HEK293 (cell line): ENCODE measurements around the gene RCOR1.

ENCODE experiments used
- CTCF ChIA-PET: fragments of 350-600 bp; formaldehyde crosslinking; extraction: SDS; loops from one replicate; lab custom pipeline; 2021; ENCODE audit warnings: antibody characterized with exemption; lab: Yijun Ruan, JAX
- POLR2A ChIA-PET: fragments of 300-600 bp; formaldehyde crosslinking; extraction: SDS; loops from one replicate; lab custom pipeline; 2020; ENCODE audit warnings: antibody characterized with exemption, inconsistent platforms; lab: Yijun Ruan, JAX
- H3K27ac ChIP-seq: fragments of 200-500 bp; sonication (Bioruptor generic); 2 replicates; pipeline ENCODE4 v1.5.1; 2014; ENCODE audit warnings: low read depth, low read length, control low read depth, inconsistent platforms; ENCODE audit errors: extremely low read depth
- H3K36me3 ChIP-seq, 2 experiments: fragments of 200-500 bp in 1 of 2; sonication (Bioruptor generic) in 1 of 2; 1 replicate in 1 of 2; 2 replicates in 1 of 2; pipeline ENCODE4 v1.5.1; 2014 to 2017; ENCODE audit warnings: inconsistent platforms in 2 of 2, low read length in 2 of 2; ENCODE audit not compliant: control insufficient read depth in 2 of 2, insufficient read depth in 1 of 2
- H3K4me1 ChIP-seq: fragments of 200-500 bp; sonication (Bioruptor generic); 2 replicates; pipeline ENCODE4 v1.5.1; 2014; ENCODE audit warnings: mild to moderate bottlenecking, low read length, inconsistent platforms; ENCODE audit not compliant: control insufficient read depth, insufficient read depth
- H3K4me3 ChIP-seq: 2 replicates; pipeline ENCODE4 v1.5.1; 2011; ENCODE audit warnings: low read depth, mild to moderate bottlenecking, control low read depth, low read length, moderate library complexity
- H3K9me3 ChIP-seq: fragments of 200-500 bp; sonication (Bioruptor generic); 2 replicates; pipeline ENCODE4 v1.5.1; 2014; ENCODE audit warnings: low read depth, low read length, inconsistent platforms; ENCODE audit not compliant: control insufficient read depth, insufficient read depth
- EGR2 ChIP-seq: fragments of 450-650 bp; formaldehyde crosslinking; IDR thresholded peaks from 2 replicates; pipeline ENCODE4 v1.5.1; 2016; ENCODE audit warnings: low read depth, missing biosample characterization, missing genetic modification characterization
- OSR2 ChIP-seq: fragments of 450-650 bp; formaldehyde crosslinking; IDR thresholded peaks from 2 replicates; pipeline ENCODE4 v1.5.1; 2016; ENCODE audit warnings: missing biosample characterization, missing genetic modification characterization
- ZFP69B ChIP-seq: fragments of 450-650 bp; formaldehyde crosslinking; IDR thresholded peaks from 2 replicates; pipeline ENCODE4 v1.5.1; 2016; ENCODE audit warnings: missing biosample characterization, missing genetic modification characterization
- ZNF10 ChIP-seq: fragments of 450-650 bp; formaldehyde crosslinking; IDR thresholded peaks from 2 replicates; pipeline ENCODE4 v1.5.1; 2017; ENCODE audit warnings: missing biosample characterization, missing genetic modification characterization
- ZNF121 ChIP-seq: fragments of 450-650 bp; formaldehyde crosslinking; IDR thresholded peaks from 2 replicates; pipeline ENCODE4 v1.5.1; 2016; ENCODE audit warnings: missing biosample characterization, missing genetic modification characterization
- ZNF394 ChIP-seq: fragments of 450-650 bp; formaldehyde crosslinking; IDR thresholded peaks from 2 replicates; pipeline ENCODE4 v1.5.1; 2016; ENCODE audit warnings: missing biosample characterization, missing genetic modification characterization, mild to moderate bottlenecking, moderate library complexity, borderline replicate concordance
- ZNF544 ChIP-seq: fragments of 450-650 bp; formaldehyde crosslinking; IDR thresholded peaks from 2 replicates; pipeline ENCODE4 v1.5.0; 2017; ENCODE audit warnings: missing biosample characterization, missing genetic modification characterization
- ZNF654 ChIP-seq: fragments of 450-650 bp; formaldehyde crosslinking; IDR thresholded peaks from 2 replicates; pipeline ENCODE4 v1.5.1; 2016; ENCODE audit warnings: low read depth, missing biosample characterization, missing genetic modification characterization
- TF ChIP-seq, protein P1 (sequence below): fragments of 450-650 bp; formaldehyde crosslinking; IDR thresholded peaks from 2 replicates; pipeline ENCODE4 v1.5.1; 2016; ENCODE audit warnings: missing biosample characterization, missing genetic modification characterization
- TF ChIP-seq, protein P2 (sequence below): fragments of 450-650 bp; formaldehyde crosslinking; IDR thresholded peaks from 2 replicates; pipeline ENCODE4 v1.5.1; 2016; ENCODE audit warnings: missing biosample characterization, missing genetic modification characterization, borderline replicate concordance
- TF ChIP-seq, protein P3 (sequence below): sonication (generic); formaldehyde crosslinking; IDR thresholded peaks from 2 replicates; pipeline ENCODE4 v1.8.1; 2022; ENCODE audit warnings: mild to moderate bottlenecking, moderate library complexity, missing genetic modification reagents
- TF ChIP-seq, protein P4 (sequence below): fragments of 450-650 bp; formaldehyde crosslinking; IDR thresholded peaks from 2 replicates; pipeline ENCODE4 v1.5.1; 2017; ENCODE audit warnings: missing biosample characterization, missing genetic modification characterization
- TF ChIP-seq, protein P5 (sequence below): fragments of 450-650 bp; formaldehyde crosslinking; IDR thresholded peaks from 2 replicates; pipeline ENCODE4 v1.5.1; 2016; ENCODE audit warnings: missing biosample characterization, missing genetic modification characterization

Gene RCOR1

DNA sequence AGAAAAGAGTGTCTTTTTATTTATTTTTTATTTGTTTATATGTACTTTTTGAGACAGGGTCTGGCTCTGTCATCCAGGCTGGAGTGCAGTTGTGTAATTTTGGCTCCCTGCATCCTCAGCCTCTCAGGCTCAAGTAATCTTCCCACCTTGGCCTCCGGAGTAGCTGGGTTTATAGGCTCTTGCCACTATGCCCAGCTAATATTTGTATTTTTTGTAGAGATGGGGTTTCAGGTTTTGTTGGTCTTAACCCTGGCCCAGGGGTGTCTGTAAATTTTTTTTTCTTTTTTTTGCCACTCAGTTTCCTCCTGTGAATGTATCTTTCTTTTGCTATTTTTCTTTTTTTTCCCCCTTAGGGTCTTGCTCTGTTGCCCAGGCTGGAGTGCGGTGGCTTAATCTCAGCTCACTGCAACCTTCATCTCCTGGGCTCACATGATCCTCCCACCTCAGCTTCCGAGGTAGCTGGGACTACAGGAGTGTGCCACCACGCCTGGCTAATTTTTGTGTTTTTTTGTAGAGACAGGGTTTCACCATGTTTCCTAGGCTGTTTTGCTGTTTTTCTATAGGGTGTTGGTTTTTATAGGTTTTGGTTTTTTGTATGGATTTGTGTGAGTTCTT is 11.0 kb downstream of the RCOR1 start:
- CTCF ChIA-PET, result interaction anchor here (0.6 to 2.7 kb wide), 2 partner anchors 9 to 35 kb away, joined by 3 to 19 read pairs; no protein-coding TSS in a partner anchor

DNA sequence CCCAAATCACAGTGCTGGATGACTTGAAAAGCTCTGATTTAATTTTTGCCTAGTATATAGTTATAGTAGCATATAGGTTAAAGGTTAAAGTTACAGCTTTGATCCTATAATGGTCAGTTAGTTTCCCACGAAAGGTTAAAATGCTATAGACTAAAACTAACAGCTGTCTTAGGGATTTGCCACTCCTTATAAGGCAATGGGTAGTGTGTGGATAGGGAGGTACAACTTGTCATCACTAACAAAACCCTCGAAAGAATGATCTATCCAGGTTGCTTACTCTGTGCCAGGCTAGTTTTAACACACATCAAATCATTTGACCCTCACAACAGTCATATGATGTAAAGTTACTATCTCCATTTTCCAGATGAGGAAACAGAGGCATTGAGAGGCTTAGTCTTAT is 11.7 kb downstream of the RCOR1 start:
- Histone ChIP-seq H3K9me3 (no peaks in the 10 kb centered on the region), H3K36me3 (peaks cover 3 to 14% of the 10 kb centered on the region in 2 experiments; a peak in 2 of 3 replicates), H3K4me3 (no peak overlapping the region), H3K27ac (no peak overlapping the region), H3K4me1 (peaks cover 12% of the 10 kb centered on the region; the same call in 1 of the 2 replicates)
- POLR2A ChIA-PET, result no interaction called here
- CTCF ChIA-PET, result interaction anchor here (0.6 to 2.7 kb wide), 2 partner anchors 8 to 10 kb away, joined by 3 to 19 read pairs; no protein-coding TSS in a partner anchor
- TF ChIP-seq, protein P1, sequence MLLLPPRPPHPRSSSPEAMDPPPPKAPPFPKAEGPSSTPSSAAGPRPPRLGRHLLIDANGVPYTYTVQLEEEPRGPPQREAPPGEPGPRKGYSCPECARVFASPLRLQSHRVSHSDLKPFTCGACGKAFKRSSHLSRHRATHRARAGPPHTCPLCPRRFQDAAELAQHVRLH, result peak; percentile 65; the same call in 1 of the 2 replicates
- TF ChIP-seq ZNF544 (tag by site-specific recombination), result no peak

More for the DNA sequence above, 11.0 kb downstream of the RCOR1 start:
- TF ChIP-seq ZNF394 (peak; percentile 85), EGR2 (tag by site-specific recombination) (no peak), ZNF10 (tag by site-specific recombination) (no peak), OSR2 (peak; percentile 89), ZNF654 (tag by site-specific recombination) (no peak), ZNF121 (peak; percentile 98)
- TF ChIP-seq, protein P2, sequence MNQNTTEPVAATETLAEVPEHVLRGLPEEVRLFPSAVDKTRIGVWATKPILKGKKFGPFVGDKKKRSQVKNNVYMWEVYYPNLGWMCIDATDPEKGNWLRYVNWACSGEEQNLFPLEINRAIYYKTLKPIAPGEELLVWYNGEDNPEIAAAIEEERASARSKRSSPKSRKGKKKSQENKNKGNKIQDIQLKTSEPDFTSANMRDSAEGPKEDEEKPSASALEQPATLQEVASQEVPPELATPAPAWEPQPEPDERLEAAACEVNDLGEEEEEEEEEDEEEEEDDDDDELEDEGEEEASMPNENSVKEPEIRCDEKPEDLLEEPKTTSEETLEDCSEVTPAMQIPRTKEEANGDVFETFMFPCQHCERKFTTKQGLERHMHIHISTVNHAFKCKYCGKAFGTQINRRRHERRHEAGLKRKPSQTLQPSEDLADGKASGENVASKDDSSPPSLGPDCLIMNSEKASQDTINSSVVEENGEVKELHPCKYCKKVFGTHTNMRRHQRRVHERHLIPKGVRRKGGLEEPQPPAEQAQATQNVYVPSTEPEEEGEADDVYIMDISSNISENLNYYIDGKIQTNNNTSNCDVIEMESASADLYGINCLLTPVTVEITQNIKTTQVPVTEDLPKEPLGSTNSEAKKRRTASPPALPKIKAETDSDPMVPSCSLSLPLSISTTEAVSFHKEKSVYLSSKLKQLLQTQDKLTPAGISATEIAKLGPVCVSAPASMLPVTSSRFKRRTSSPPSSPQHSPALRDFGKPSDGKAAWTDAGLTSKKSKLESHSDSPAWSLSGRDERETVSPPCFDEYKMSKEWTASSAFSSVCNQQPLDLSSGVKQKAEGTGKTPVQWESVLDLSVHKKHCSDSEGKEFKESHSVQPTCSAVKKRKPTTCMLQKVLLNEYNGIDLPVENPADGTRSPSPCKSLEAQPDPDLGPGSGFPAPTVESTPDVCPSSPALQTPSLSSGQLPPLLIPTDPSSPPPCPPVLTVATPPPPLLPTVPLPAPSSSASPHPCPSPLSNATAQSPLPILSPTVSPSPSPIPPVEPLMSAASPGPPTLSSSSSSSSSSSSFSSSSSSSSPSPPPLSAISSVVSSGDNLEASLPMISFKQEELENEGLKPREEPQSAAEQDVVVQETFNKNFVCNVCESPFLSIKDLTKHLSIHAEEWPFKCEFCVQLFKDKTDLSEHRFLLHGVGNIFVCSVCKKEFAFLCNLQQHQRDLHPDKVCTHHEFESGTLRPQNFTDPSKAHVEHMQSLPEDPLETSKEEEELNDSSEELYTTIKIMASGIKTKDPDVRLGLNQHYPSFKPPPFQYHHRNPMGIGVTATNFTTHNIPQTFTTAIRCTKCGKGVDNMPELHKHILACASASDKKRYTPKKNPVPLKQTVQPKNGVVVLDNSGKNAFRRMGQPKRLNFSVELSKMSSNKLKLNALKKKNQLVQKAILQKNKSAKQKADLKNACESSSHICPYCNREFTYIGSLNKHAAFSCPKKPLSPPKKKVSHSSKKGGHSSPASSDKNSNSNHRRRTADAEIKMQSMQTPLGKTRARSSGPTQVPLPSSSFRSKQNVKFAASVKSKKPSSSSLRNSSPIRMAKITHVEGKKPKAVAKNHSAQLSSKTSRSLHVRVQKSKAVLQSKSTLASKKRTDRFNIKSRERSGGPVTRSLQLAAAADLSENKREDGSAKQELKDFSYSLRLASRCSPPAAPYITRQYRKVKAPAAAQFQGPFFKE, result no peak
- TF ChIP-seq, protein P3, sequence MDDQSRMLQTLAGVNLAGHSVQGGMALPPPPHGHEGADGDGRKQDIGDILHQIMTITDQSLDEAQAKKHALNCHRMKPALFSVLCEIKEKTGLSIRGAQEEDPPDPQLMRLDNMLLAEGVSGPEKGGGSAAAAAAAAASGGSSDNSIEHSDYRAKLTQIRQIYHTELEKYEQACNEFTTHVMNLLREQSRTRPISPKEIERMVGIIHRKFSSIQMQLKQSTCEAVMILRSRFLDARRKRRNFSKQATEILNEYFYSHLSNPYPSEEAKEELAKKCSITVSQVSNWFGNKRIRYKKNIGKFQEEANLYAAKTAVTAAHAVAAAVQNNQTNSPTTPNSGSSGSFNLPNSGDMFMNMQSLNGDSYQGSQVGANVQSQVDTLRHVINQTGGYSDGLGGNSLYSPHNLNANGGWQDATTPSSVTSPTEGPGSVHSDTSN (CRISPR knock-in tag), result no peak
- TF ChIP-seq, protein P4, sequence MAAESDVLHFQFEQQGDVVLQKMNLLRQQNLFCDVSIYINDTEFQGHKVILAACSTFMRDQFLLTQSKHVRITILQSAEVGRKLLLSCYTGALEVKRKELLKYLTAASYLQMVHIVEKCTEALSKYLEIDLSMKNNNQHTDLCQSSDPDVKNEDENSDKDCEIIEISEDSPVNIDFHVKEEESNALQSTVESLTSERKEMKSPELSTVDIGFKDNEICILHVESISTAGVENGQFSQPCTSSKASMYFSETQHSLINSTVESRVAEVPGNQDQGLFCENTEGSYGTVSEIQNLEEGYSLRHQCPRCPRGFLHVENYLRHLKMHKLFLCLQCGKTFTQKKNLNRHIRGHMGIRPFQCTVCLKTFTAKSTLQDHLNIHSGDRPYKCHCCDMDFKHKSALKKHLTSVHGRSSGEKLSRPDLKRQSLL (tag by site-specific recombination), result peak; percentile 47; the same call in 1 of the 2 replicates
- Histone ChIP-seq H3K4me3 (no peak overlapping the region), H3K27ac (no peak overlapping the region), H3K9me3 (no peaks in the 10 kb centered on the region), H3K4me1 (peaks cover 12% of the 10 kb centered on the region; the same call in 1 of the 2 replicates), H3K36me3 (peaks cover 3 to 14% of the 10 kb centered on the region in 2 experiments; a peak in 2 of 3 replicates)
- POLR2A ChIA-PET, result no interaction called here

DNA sequence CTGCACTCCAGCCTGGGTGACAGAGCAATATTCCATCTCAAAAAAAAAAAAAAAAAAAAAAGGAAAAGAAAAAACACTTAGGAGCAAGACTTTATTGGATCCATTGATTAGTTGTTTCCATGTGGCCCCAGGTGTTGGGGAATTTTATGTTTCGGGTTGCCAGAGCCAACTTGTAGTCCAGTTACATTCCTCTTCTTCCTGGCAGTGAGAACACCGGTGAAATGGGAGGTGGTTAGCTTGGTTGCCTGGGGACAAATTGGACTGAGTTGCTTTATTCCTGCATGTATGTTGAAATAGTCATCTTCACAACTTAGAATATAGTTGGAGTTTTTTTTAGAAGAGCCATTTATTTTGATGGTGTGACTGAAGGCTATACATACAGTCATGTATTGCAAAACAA is 12.6 kb downstream of the RCOR1 start:
- ChIA-PET POLR2A (no interaction called here), CTCF (interaction anchor here (0.7 to 2.7 kb wide), 3 partner anchors 11 to 736 kb away, joined by 3 to 19 read pairs (median 3); no protein-coding TSS in a partner anchor)
- Histone ChIP-seq H3K4me1 (peaks cover 12% of the 10 kb centered on the region; the same call in 1 of the 2 replicates), H3K27ac (no peak overlapping the region), H3K4me3 (no peak overlapping the region), H3K36me3 (peaks cover 6 to 8% of the 10 kb centered on the region in 2 experiments; a peak in 2 of 3 replicates)
- TF ChIP-seq ZFP69B (tag by site-specific recombination), result no peak
- TF ChIP-seq, protein P5, sequence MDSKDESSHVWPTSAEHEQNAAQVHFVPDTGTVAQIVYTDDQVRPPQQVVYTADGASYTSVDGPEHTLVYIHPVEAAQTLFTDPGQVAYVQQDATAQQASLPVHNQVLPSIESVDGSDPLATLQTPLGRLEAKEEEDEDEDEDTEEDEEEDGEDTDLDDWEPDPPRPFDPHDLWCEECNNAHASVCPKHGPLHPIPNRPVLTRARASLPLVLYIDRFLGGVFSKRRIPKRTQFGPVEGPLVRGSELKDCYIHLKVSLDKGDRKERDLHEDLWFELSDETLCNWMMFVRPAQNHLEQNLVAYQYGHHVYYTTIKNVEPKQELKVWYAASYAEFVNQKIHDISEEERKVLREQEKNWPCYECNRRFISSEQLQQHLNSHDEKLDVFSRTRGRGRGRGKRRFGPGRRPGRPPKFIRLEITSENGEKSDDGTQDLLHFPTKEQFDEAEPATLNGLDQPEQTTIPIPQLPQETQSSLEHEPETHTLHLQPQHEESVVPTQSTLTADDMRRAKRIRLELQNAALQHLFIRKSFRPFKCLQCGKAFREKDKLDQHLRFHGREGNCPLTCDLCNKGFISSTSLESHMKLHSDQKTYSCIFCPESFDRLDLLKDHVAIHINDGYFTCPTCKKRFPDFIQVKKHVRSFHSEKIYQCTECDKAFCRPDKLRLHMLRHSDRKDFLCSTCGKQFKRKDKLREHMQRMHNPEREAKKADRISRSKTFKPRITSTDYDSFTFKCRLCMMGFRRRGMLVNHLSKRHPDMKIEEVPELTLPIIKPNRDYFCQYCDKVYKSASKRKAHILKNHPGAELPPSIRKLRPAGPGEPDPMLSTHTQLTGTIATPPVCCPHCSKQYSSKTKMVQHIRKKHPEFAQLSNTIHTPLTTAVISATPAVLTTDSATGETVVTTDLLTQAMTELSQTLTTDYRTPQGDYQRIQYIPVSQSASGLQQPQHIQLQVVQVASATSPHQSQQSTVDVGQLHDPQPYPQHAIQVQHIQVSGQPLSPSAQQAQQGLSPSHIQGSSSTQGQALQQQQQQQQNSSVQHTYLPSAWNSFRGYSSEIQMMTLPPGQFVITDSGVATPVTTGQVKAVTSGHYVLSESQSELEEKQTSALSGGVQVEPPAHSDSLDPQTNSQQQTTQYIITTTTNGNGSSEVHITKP (tag by site-specific recombination), result peak; percentile 80
- TF ChIP-seq, all 188 proteins: peak for 1
- H3K9me3 ChIP-seq, result no peaks in the 10 kb centered on the region
